GM21786 (cell line): Measurements from ENCODE around the gene PPFIA2.

Experiments used
- ATAC-seq: cut with Tn5 transposase; IDR thresholded peaks from one replicate; pipeline ENCODE4 v1.9.1; 2021; ENCODE audit not compliant: unreplicated experiment

PPFIA2 gene

GRCh38 chr12:81288651-81289050, 470.5 kb downstream of the PPFIA2 start:
- ATAC-seq: no peak

DNA sequence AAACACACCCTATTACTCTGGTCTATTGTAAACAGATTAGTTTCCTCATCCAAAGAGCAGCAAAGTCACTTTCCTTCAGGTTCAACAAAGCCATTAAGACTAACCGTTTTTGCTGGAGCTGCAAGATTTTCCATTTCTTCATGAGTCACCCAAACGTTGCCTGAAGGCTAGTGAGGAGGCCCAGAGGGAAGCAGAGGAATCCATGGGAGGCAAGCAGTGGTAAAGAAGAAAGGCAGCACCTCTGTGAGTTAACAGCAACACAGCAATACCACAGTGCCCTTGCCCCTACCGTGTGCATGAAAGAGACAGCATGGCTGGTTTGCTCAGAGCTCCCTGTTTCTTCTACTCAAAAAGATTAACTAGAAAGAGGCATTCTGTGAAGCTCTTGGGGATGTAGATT, 475.0 kb downstream of the PPFIA2 start:
- ATAC-seq: no peak

- no peak for ATAC-seq
Measured at GRCh38 chr12:81274637-81275529, 484.3 kb downstream of the PPFIA2 start.

DNA sequence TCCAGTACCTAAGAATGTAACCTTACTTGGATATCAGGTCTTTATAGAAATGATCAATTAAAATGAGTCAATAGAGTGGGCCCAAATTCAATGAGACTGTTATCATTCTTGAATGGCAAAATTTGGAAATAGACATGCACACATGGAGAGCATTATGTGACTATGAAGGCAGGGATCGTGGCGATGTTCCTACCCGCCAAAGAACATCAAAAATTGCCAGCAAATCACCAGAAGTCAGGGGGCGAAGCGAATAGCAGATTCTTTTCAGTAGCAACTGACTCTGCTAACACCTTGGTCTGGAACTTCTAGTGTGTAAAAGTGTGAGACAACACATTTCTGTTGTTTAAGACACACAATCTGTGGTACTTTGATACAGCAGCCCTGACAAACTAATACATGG, 488.8 kb downstream of the PPFIA2 start:
- no peak for ATAC-seq

DNA sequence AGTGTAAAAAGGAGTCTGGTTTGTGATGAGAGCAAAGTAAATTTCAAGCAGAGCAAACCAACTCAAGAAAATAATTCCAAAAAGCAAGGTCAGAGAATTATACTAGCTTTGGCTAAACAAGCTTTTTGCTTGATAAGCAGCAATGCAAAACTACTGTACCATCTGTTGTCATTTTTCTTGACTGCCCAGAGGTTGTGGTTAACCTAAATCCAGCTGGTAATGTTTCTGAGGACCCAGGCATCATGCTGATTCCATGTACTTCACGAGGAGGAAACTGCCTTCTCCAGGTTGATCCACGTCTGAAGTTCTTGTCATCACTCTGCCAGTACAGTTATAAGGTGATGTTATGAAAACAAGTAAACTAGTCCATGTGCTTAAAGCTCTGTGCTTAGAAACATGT, 496.1 kb downstream of the PPFIA2 start:
- ATAC-seq: no peak

DNA sequence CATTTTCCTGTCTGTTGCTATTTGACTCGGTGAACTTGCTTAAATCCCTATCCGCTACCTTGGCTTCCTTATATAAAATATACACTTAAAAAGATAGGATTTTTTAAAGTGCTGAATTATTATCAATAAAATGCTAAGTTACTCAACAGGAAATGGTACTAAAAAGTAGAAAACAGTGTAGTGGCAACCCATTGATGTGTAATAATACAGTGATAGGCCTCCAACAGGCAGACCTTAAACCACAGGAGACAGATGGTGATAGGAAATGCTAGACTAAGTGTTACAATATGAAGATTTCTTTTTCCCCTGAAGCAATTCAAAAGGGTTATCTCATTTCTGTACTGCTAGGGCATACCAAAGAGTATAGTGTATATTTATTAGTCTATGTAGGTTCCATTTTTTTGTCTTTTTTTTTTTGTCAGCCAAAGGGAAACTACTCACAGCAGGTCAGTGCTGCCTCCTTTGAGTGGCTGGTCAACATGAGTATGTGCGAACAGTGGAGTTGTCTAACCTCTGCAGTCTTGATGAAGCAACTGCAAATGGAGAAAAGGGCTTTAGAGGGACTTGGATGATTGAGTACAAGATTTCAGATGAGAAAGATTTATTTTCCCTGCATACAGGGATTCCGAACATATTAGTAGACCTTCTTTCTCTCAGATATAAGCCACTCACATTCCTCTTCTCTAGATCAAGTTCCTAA, 497.5 kb downstream of the PPFIA2 start:
- ATAC-seq: no peak

GRCh38 chr12:81259360-81259759, 499.8 kb downstream of the PPFIA2 start:
- ATAC-seq: no peak

- no peak for ATAC-seq
Measured at GRCh38 chr12:81257947-81258551, 501.1 kb downstream of the PPFIA2 start.

- no peak for ATAC-seq
Measured at GRCh38 chr12:81255947-81256346, 503.2 kb downstream of the PPFIA2 start.

DNA sequence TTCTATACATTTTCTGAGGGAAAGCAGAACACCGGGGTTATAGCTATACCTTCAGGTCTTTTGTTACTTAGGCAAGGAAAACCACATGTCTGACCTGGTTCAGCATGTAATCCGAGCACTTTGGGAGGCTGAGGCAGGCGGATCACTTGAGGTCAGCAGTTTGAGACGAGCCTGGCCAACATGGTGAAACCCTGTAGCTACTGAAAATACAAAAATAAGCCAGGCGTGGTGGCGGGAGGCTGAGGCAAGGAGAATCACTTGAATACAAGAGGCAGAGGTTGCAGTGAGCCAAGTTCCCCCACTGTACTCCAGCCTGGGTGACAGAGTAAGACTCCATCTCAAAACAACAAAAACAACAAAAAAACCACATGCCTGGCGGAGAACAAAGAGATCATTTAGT, 503.7 kb downstream of the PPFIA2 start:
- ATAC-seq: no peak

DNA sequence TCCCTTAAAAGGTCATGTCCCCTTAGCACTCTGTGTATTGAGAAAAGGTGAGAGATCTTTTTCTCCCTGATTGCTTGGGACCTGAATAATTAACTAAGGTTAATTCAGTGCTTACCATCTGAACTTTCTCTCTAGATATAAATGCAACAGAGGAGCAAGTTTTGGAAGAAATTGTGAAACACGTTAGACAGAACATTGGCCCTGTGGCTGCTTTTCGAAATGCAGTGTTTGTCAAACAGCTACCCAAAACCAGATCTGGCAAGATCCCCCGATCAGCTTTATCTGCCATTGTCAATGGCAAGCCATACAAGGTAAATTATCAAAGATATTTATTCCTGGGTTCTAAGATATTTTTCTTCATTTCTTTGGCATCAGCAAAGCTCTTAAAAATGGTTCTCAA, 505.8 kb downstream of the PPFIA2 start:
- no peak for ATAC-seq

DNA sequence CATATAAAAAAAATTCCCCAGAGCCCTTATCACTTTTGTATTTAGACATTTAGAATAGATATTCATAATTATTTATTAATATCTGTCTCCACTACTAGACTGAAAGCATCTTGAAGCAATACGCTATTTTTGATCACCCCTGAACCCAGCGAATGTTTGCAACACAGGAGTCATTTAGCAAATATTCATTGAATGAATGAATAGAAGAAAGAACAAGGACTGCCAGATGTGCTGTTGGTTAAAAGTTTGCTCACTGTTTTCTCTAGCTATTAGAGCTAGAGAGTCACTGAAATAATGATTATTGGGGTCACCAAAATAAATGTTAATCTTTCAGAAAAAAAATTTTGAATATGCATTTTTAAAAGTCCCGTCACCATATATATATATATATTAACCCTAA, 506.9 kb downstream of the PPFIA2 start:
- ATAC-seq: no peak

GRCh38 chr12:81249976-81250375, 509.2 kb downstream of the PPFIA2 start:
- ATAC-seq: no peak

DNA sequence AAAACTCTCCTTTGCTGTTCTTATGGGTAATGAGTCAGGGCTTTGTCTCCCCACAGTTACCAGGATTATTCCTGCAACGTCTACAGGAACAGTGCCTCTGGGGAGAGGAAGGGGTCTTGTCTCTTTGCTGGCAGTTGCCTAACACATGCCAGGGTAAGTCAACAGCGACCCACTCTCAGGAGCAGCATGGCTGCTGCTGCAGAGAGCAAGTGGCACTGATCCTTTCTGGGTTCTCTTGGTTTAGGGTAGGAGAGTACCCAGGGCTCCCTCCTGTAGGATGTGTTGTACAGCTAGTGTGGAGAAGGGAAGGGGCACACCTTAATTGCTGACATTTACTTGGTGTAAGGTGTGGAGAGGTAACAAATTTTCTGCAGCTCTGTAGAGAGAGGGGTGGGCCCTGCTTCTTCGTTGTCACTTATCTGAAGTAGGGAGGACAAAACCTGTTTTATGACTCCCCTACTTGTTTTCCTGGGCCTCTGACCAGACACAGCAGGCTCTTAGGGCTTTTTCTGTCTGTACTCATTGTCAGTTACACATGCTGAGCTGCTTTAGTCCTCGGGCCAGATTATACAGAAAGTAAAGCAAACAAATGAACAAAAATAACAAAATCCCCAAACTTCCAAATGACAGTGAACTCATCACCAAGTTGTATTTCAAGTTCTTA, 513.1 kb downstream of the PPFIA2 start:
- no peak for ATAC-seq

DNA sequence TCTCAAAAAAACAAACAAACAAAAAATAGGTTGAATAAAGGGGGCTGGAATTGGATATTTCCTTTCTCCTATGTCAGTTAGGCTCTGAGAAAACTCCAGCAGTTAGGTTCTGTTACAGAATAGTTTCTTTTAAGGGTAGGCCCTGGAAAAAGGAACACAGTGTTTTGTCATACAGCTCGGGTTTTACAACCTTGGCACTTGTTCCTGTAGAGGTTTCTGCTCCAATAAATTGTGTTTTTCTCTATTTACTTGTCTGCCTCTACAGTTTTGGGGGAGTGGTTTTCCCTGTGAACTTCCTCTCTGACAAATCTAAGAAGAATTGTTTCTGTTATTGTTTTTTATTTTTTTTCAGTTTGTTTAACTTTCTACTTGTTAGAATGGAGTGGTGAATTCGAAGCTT, 513.7 kb downstream of the PPFIA2 start:
- ATAC-seq: no peak

DNA sequence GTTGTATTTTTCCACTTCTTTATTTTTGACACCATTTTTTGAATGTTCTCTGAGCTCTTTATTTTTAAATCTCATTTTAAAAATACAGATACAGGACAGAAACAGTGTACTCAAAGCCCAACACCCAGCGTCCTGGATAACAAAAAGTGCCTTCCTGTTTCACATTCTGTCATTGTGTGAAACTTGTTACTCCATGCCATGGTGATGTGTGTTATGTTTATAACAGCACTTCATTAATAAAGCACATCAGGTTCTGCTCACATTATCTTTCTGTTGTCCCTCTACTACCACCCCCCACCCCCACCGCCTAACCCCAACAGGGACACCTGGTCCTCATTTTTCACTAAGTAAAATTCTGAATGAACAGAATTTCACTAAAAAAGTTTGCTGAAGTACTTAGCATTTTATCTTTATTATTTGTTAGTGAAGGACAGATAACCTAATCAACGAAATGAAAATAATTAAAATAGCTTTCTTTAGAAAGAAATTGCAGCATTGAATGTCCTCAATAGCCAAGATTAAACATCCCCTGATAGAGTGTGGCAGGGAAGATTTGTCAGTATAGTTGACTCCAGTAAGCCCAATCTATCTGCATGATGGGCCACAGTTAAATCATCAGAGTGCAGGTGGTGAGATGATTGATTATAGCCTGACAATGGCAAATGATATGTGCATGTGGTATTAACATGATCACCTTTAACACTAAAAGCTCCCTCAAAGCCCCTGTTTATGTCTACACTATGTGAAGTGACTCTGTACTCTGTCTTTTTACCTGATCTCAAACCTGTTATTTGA, 527.4 kb downstream of the PPFIA2 start:
- ATAC-seq: no peak

DNA sequence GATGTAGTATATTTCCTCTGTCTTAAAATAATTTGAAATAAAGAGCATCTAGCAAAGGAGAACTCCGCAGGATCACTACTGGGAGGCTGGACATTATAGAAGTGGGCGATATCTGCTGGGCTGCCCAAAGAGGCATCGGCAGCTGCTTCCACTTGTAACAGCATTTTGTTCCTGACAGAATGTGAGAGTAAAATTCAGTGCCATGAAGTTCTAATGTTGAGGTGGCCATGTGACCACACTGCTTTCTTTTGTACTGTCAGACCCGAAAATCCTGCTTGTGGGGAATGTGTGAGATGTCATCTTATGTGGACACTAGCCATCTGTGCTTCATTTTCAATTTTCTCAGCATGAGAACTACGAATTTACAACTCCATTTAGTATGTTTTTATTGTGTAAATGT, 529.4 kb downstream of the PPFIA2 start:
- ATAC-seq: no peak

DNA sequence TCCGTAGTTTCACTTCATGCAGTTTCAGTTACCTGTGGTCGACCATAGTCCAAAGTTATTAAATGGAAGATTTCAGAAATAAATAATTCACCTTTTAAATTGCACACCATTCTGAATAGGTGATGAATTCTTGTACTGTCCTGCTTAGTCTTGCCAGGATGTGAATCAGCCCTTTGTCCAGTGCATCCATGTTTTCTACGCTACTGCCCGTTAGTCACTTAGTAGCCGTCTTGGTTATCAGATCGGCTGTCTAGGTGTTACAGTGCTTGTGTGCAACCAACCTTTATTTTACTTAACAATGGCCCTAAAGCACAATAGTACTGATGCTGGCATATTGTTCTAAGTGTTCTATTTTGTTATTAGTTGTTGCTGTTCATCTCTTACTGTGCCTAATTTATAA, 534.5 kb downstream of the PPFIA2 start:
- no peak for ATAC-seq

DNA sequence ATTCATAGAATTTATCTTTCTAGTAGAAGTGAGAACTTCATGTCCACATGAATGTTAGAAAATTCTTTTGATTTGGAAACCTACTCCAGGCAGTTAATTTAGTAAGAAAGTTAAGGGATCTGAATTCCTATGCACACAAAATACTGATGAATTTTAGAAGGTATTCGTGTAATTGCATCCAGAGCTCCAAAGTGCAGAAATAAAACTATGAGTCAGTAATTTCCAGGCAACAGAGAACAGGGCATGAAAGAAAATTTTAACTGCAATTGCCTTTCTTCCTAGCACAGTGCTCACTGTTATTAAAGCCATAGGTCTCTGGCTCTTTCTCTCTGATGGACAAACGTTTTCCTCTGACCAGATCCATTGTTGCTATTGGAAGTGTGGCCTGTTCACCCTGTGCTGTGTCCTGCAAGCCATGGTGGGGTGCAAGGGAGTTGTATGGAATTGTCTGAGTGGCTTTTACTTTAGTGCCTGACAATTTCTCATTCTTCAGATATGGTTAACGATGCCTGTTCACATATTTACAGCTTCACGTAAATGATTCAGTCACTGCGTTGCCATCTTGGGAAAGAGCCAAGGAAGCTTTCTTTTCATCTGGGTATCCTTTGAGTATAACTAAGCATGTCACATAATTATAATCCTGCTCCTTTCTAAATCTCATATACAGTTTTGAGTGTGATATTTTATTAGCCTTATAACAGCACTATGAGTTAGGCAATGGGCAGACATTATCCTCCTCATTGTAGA, 536.1 kb downstream of the PPFIA2 start:
- ATAC-seq: no peak

DNA sequence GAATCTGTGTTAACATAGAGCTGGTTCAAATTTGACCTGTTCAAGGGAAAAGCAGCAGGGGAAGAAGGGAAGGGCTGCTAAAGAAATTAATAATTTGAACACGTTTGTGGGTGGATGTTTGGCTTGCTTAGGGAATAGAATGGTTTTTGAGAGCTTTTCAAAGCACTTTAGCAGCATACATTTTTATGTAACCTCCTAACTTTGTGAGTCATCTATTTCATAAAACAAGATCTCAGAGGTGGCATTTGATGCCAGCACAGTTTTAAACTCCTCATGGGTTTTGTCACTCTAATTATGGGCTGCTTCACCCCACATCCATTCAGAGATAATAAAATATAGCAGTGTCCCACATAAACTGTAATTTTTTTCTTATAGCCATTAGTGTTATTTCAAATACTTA, 537.5 kb downstream of the PPFIA2 start:
- no peak for ATAC-seq
